ENCODE measurements around the gene ZFHX3. TPM values are rescaled to one million over a fixed set of nuclear protein-coding genes. Genes with fewer than 3 reads are reported as not detected.

Gene ZFHX3
- total and polyA plus RNA-seq, 2 donors (not counting 1 experiment from before 2014, with no cell fraction given) = 4.7 to 7.3 TPM

DNA sequence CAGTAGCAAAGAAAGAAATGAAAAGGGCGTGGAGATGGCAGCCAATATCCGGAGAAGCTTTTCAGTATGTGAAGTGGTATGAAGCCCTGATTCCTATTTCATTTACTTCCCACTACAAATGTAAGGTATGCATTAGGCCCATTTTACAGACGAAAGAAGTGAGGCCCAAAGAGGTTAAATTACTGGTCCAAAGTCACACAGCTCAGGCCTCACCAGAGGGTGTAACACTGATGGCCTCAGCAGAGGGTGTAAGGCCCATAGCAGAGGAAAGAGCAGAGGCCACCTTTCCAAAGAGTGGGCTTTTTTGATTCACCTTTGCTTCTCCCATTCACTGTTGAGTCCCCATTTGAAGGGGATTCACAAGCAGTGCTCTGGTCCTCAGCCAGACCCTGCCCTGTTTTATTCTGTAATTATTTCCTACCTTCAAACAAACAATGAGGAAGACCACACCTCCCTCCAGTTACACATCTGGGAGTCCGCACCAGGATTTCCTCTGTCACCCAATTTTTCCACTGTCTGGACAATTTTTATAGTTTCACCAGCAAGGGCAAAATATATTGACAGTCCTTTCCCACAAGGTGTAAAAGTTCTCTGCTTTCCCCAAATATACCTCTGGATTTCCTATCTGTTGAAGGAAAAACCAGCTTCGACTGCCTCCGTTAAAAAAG is 7.1 kb downstream of the ZFHX3 start:
- peaks cover 13% of the 10 kb centered on the region for H3K4me1 ChIP-seq (ENCODE audit: control insufficient read depth, extremely low read depth, insufficient read depth, low read length)
- H4K20me1 ChIP-seq (ENCODE audit: control insufficient read depth, extremely low read depth, insufficient read depth, low read length) = no peaks in the 10 kb centered on the region
- no peak for DNase-seq (ENCODE audit: low read depth in 2 of 2)
- H3K4me2 ChIP-seq (ENCODE audit: extremely low read depth, insufficient read depth, low read length) = no peak overlapping the region
- no peaks in the 10 kb centered on the region for H3K36me3 ChIP-seq (ENCODE audit: control insufficient read depth, insufficient read depth, low read length)
- H3K79me2 ChIP-seq (ENCODE audit: control insufficient read depth, insufficient read depth, low read length) = peaks cover 93% of the 10 kb centered on the region
- no peak overlapping the region for H3K9ac ChIP-seq (ENCODE audit: insufficient read depth, low read length)
- H2AFZ ChIP-seq (ENCODE audit: low read length) = no peak overlapping the region
- no peak for TF ChIP-seq EZH2 (IDR thresholded peaks at IDR 0.05; ENCODE audit: low read length, missing control alignments)
- TF ChIP-seq, protein P1, sequence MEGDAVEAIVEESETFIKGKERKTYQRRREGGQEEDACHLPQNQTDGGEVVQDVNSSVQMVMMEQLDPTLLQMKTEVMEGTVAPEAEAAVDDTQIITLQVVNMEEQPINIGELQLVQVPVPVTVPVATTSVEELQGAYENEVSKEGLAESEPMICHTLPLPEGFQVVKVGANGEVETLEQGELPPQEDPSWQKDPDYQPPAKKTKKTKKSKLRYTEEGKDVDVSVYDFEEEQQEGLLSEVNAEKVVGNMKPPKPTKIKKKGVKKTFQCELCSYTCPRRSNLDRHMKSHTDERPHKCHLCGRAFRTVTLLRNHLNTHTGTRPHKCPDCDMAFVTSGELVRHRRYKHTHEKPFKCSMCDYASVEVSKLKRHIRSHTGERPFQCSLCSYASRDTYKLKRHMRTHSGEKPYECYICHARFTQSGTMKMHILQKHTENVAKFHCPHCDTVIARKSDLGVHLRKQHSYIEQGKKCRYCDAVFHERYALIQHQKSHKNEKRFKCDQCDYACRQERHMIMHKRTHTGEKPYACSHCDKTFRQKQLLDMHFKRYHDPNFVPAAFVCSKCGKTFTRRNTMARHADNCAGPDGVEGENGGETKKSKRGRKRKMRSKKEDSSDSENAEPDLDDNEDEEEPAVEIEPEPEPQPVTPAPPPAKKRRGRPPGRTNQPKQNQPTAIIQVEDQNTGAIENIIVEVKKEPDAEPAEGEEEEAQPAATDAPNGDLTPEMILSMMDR (conservative IDR thresholded peaks at IDR 0.05 in 1 of 2, IDR thresholded peaks at IDR 0.05 in 1 of 2; ENCODE audit: low read depth in 1 of 2, low read length in 2 of 2) = no peak
- H3K4me3 ChIP-seq (replicated peaks in 1 of 4; ENCODE audit: control extremely low read depth in 1 of 4, insufficient read depth in 1 of 4, low read depth in 3 of 4, low read length in 4 of 4) = no peak overlapping the region
- no peaks in the 10 kb centered on the region for H3K27me3 ChIP-seq (ENCODE audit: control insufficient read depth, insufficient read depth, low read length)
- H3K9me3 ChIP-seq (ENCODE audit: control insufficient read depth, insufficient read depth, low read depth, low read length) = no peaks in the 10 kb centered on the region
- H3K27ac ChIP-seq (ENCODE audit: insufficient read depth, low read length) = no peak overlapping the region

DNA sequence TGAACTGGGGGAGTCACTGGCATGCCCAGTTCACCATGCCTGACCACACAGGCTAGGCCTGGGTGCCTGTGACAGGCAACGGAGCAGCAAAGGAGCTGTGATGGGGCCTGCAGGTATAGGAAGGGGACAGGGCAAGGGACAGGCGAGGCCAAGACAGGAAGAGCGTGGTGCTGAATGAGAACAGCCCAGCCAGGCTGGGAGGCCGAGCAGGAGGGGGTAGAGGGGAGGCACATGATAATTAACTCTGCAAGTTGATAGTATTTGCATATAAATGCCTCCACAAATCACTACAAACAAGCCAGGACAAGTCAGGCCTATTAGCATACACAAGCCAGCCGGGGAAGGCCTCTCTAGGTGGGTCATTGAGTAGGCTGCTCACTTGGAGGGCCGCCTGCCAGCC is 7.8 kb downstream of the ZFHX3 start:
- Histone ChIP-seq H3K4me1 (ENCODE audit: control insufficient read depth, extremely low read depth, insufficient read depth, low read length) (peaks cover 12% of the 10 kb centered on the region), H3K4me2 (ENCODE audit: extremely low read depth, insufficient read depth, low read length) (no peak overlapping the region), H2AFZ (ENCODE audit: low read length) (no peak overlapping the region), H3K9me3 (ENCODE audit: control insufficient read depth, insufficient read depth, low read depth, low read length) (no peaks in the 10 kb centered on the region), H3K9ac (ENCODE audit: insufficient read depth, low read length) (no peak overlapping the region), H4K20me1 (ENCODE audit: control insufficient read depth, extremely low read depth, insufficient read depth, low read length) (no peaks in the 10 kb centered on the region), H3K27me3 (ENCODE audit: control insufficient read depth, insufficient read depth, low read length) (no peaks in the 10 kb centered on the region), H3K4me3 (replicated peaks in 1 of 4; ENCODE audit: control extremely low read depth in 1 of 4, insufficient read depth in 1 of 4, low read depth in 3 of 4, low read length in 4 of 4) (no peak overlapping the region), H3K79me2 (ENCODE audit: control insufficient read depth, insufficient read depth, low read length) (peaks cover 91% of the 10 kb centered on the region), H3K27ac (ENCODE audit: insufficient read depth, low read length) (no peak overlapping the region), H3K36me3 (ENCODE audit: control insufficient read depth, insufficient read depth, low read length) (no peaks in the 10 kb centered on the region)
- TF ChIP-seq, protein P1 (conservative IDR thresholded peaks at IDR 0.05 in 1 of 2, IDR thresholded peaks at IDR 0.05 in 1 of 2; ENCODE audit: low read depth in 1 of 2, low read length in 2 of 2) = no peak
- TF ChIP-seq EZH2 (IDR thresholded peaks at IDR 0.05; ENCODE audit: low read length, missing control alignments) = no peak
- DNase-seq (ENCODE audit: low read depth in 2 of 2) = no peak

DNA sequence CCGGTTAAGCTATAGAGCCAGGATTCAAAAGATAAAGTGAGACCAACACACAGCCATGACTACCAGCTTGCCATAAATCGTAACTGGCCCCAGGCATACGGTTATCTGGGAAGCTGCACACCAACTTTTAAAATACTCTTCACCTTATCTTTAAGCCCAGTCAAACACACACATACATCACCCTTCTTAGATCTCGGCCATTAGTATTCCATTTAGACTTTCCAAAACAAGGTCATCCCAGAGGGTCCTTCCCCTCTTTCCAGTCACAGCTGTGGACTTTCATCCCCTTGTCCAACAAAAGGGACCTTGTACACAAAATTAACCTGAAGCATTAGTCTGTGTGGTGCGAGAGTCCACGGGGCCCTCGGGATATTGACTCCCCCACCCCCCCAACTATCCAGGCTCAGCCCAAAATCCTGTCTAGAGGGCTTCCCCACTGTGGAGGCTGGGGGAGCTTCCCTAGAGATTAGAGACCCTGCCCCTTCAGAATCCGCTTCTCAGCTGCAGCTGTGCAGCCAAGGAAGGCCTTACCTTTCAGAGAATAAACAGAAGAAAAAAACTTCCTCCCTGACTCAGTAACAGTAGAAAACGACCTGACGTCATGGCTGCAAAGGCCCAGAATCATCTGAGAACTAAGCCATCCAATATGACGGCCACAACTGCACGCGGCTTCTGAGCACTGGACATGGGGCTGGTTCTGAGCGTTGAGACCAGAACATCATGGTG is 9.9 kb downstream of the ZFHX3 start:
- H3K9ac ChIP-seq (ENCODE audit: insufficient read depth, low read length) = no peak overlapping the region
- no peaks in the 10 kb centered on the region for H3K36me3 ChIP-seq (ENCODE audit: control insufficient read depth, insufficient read depth, low read length)
- H3K4me2 ChIP-seq (ENCODE audit: extremely low read depth, insufficient read depth, low read length) = no peak overlapping the region
- no peak for DNase-seq (ENCODE audit: low read depth in 2 of 2)
- H4K20me1 ChIP-seq (ENCODE audit: control insufficient read depth, extremely low read depth, insufficient read depth, low read length) = no peaks in the 10 kb centered on the region
- no peak overlapping the region for H3K27ac ChIP-seq (ENCODE audit: insufficient read depth, low read length)
- H2AFZ ChIP-seq (ENCODE audit: low read length) = no peak overlapping the region
- H3K27me3 ChIP-seq (ENCODE audit: control insufficient read depth, insufficient read depth, low read length) = no peaks in the 10 kb centered on the region
- H3K9me3 ChIP-seq (ENCODE audit: control insufficient read depth, insufficient read depth, low read depth, low read length) = no peaks in the 10 kb centered on the region
- peaks cover 88% of the 10 kb centered on the region for H3K79me2 ChIP-seq (ENCODE audit: control insufficient read depth, insufficient read depth, low read length)
- H3K4me1 ChIP-seq (ENCODE audit: control insufficient read depth, extremely low read depth, insufficient read depth, low read length) = peaks cover 11% of the 10 kb centered on the region
- no peak overlapping the region for H3K4me3 ChIP-seq (replicated peaks in 1 of 4; ENCODE audit: control extremely low read depth in 1 of 4, insufficient read depth in 1 of 4, low read depth in 3 of 4, low read length in 4 of 4)
- no peak for TF ChIP-seq EZH2 (IDR thresholded peaks at IDR 0.05; ENCODE audit: low read length, missing control alignments)
- TF ChIP-seq, protein P1 (conservative IDR thresholded peaks at IDR 0.05 in 1 of 2, IDR thresholded peaks at IDR 0.05 in 1 of 2; ENCODE audit: low read depth in 1 of 2, low read length in 2 of 2) = no peak

Measured in fibroblast of lung (primary cell).